Peyer's patch (tissue), 4 donors: ENCODE results near the gene LILRB4.
"Not testable (repeated sequence)": the region's sequence is repeated elsewhere in the genome, so short reads cannot be mapped to it uniquely, and the experiment has no call there.

Experiments used
- POLR2A ChIP-seq, 2 donors: fragments of 450-650 bp; IDR thresholded peaks; one replicate each; pipeline ENCODE4 v1.5.1; 2017; ENCODE audit warnings: antibody characterized with exemption in 2 of 2, mild to moderate bottlenecking in 2 of 2, moderate library complexity in 2 of 2
- TF ChIP-seq, protein P1 (sequence below), 6 experiments: fragments of 450-650 bp in 4 of 6; fragments of 200-600 bp in 2 of 6; sonication (generic) in 1 of 6; IDR thresholded peaks; one replicate each; pipeline ENCODE4 v1.5.1; 2017 to 2019; ENCODE audit warnings: antibody characterized with exemption in 6 of 6, mild to moderate bottlenecking in 3 of 6, moderate library complexity in 1 of 6

- not testable (repeated sequence) for TF ChIP-seq POLR2A (IDR thresholded peaks at IDR 0.05)
- TF ChIP-seq, protein P1, sequence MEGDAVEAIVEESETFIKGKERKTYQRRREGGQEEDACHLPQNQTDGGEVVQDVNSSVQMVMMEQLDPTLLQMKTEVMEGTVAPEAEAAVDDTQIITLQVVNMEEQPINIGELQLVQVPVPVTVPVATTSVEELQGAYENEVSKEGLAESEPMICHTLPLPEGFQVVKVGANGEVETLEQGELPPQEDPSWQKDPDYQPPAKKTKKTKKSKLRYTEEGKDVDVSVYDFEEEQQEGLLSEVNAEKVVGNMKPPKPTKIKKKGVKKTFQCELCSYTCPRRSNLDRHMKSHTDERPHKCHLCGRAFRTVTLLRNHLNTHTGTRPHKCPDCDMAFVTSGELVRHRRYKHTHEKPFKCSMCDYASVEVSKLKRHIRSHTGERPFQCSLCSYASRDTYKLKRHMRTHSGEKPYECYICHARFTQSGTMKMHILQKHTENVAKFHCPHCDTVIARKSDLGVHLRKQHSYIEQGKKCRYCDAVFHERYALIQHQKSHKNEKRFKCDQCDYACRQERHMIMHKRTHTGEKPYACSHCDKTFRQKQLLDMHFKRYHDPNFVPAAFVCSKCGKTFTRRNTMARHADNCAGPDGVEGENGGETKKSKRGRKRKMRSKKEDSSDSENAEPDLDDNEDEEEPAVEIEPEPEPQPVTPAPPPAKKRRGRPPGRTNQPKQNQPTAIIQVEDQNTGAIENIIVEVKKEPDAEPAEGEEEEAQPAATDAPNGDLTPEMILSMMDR (IDR thresholded peaks at IDR 0.05): not testable (repeated sequence)
Observed at GRCh38 chr19:54627912-54628311, 34.9 kb upstream of the LILRB4 start.
